HCT116 (cell line): ENCODE results near the gene PSMA8.

Source experiments
- REST ChIP-seq: IDR thresholded peaks from 2 replicates; pipeline ENCODE4 v1.6.1; 2012; ENCODE audit warnings: low read depth
- ZNF274 ChIP-seq: fragments of 200-500 bp; sonication (Bioruptor generic); IDR thresholded peaks from 2 replicates; pipeline ENCODE4 v1.6.1; 2014; ENCODE audit warnings: mild to moderate bottlenecking, low read depth, low read length, inconsistent platforms

GRCh38 chr18:26176134-26176533 is 42.5 kb downstream of the PSMA8 start:
- TF ChIP-seq REST (no peak), ZNF274 (no peak)
